ENCODE results near the gene MKX.

The MKX gene

GRCh38 chr10:27746397-27747095, 927 bp upstream of the MKX start:
- H3K27me3 Mint-ChIP-seq (ENCODE audit: low read depth) = peaks cover 69% of the 10 kb centered on the region
- no peak for DNase-seq (ENCODE audit: low spot score)
- H3K9me3 Mint-ChIP-seq = no peaks in the 10 kb centered on the region
- no peaks in the 10 kb centered on the region for H3K36me3 Mint-ChIP-seq (ENCODE audit: low read depth)
- peak overlapping the region; percentile 26 for H3K4me3 Mint-ChIP-seq
- H3K4me1 Mint-ChIP-seq (ENCODE audit: low read depth) = peaks cover 17% of the 10 kb centered on the region
- H3K27ac Mint-ChIP-seq = no peak overlapping the region

GRCh38 chr10:27744802-27745731, 552 bp downstream of the MKX start:
- H3K9me3 Mint-ChIP-seq = no peaks in the 10 kb centered on the region
- H3K27me3 Mint-ChIP-seq (ENCODE audit: low read depth) = peaks cover 74% of the 10 kb centered on the region
- H3K36me3 Mint-ChIP-seq (ENCODE audit: low read depth) = no peaks in the 10 kb centered on the region
- peak overlapping the region; percentile 6 for H3K27ac Mint-ChIP-seq
- peak overlapping the region; percentile 55 for H3K4me3 Mint-ChIP-seq
- no peak for DNase-seq (ENCODE audit: low spot score)
- peaks cover 18% of the 10 kb centered on the region for H3K4me1 Mint-ChIP-seq (ENCODE audit: low read depth)

GRCh38 chr10:27743877-27744801, 1.5 kb downstream of the MKX start:
- Mint-ChIP-seq H3K36me3 (ENCODE audit: low read depth) (no peaks in the 10 kb centered on the region), H3K27me3 (ENCODE audit: low read depth) (peaks cover 70% of the 10 kb centered on the region), H3K27ac (peak overlapping the region; percentile 6), H3K9me3 (no peaks in the 10 kb centered on the region), H3K4me1 (ENCODE audit: low read depth) (peaks cover 18% of the 10 kb centered on the region), H3K4me3 (peak overlapping the region; percentile 66)
- no peak for DNase-seq (ENCODE audit: low spot score)

GRCh38 chr10:27743012-27743876, 2.4 kb downstream of the MKX start:
- no peak for DNase-seq (ENCODE audit: low spot score)
- H3K27ac Mint-ChIP-seq = no peak overlapping the region
- H3K4me3 Mint-ChIP-seq = peak overlapping the region; percentile 66
- H3K27me3 Mint-ChIP-seq (ENCODE audit: low read depth) = peaks cover 70% of the 10 kb centered on the region
- peaks cover 18% of the 10 kb centered on the region for H3K4me1 Mint-ChIP-seq (ENCODE audit: low read depth)
- no peaks in the 10 kb centered on the region for H3K9me3 Mint-ChIP-seq
- no peaks in the 10 kb centered on the region for H3K36me3 Mint-ChIP-seq (ENCODE audit: low read depth)

GRCh38 chr10:27742195-27743011, 3.2 kb downstream of the MKX start:
- Mint-ChIP-seq H3K9me3 (no peaks in the 10 kb centered on the region), H3K36me3 (ENCODE audit: low read depth) (no peaks in the 10 kb centered on the region), H3K27me3 (ENCODE audit: low read depth) (peaks cover 74% of the 10 kb centered on the region), H3K27ac (no peak overlapping the region), H3K4me3 (peak overlapping the region; percentile 68), H3K4me1 (ENCODE audit: low read depth) (peaks cover 18% of the 10 kb centered on the region)
- peak; percentile 85 for DNase-seq (ENCODE audit: low spot score)

- no peak for DNase-seq (ENCODE audit: low spot score)
- H3K4me1 Mint-ChIP-seq (ENCODE audit: low read depth) = peaks cover 18% of the 10 kb centered on the region
- no peak overlapping the region for H3K27ac Mint-ChIP-seq
- no peaks in the 10 kb centered on the region for H3K9me3 Mint-ChIP-seq
- H3K36me3 Mint-ChIP-seq (ENCODE audit: low read depth) = no peaks in the 10 kb centered on the region
- H3K4me3 Mint-ChIP-seq = peak overlapping the region; percentile 68
- H3K27me3 Mint-ChIP-seq (ENCODE audit: low read depth) = peaks cover 72% of the 10 kb centered on the region
Measured at GRCh38 chr10:27741173-27742091, 4.2 kb downstream of the MKX start.

- H3K27me3 Mint-ChIP-seq (ENCODE audit: low read depth) = peaks cover 58% of the 10 kb centered on the region
- H3K9me3 Mint-ChIP-seq = no peaks in the 10 kb centered on the region
- H3K4me1 Mint-ChIP-seq (ENCODE audit: low read depth) = no peaks in the 10 kb centered on the region
- no peak for DNase-seq (ENCODE audit: low spot score)
- no peaks in the 10 kb centered on the region for H3K36me3 Mint-ChIP-seq (ENCODE audit: low read depth)
- no peak overlapping the region for H3K27ac Mint-ChIP-seq
- H3K4me3 Mint-ChIP-seq = no peak overlapping the region
Measured at GRCh38 chr10:27736396-27736795, 9.2 kb downstream of the MKX start.

- Mint-ChIP-seq H3K27ac (no peak overlapping the region), H3K4me3 (no peak overlapping the region), H3K4me1 (ENCODE audit: low read depth) (no peaks in the 10 kb centered on the region), H3K27me3 (ENCODE audit: low read depth) (peaks cover 28% of the 10 kb centered on the region), H3K36me3 (ENCODE audit: low read depth) (no peaks in the 10 kb centered on the region), H3K9me3 (no peaks in the 10 kb centered on the region)
- no peak for DNase-seq (ENCODE audit: low spot score)
Measured at GRCh38 chr10:27730041-27730440, 15.6 kb downstream of the MKX start.

GRCh38 chr10:27728338-27728737, 17.3 kb downstream of the MKX start:
- Mint-ChIP-seq H3K36me3 (ENCODE audit: low read depth) (no peaks in the 10 kb centered on the region), H3K4me1 (ENCODE audit: low read depth) (no peaks in the 10 kb centered on the region), H3K27ac (no peak overlapping the region), H3K27me3 (ENCODE audit: low read depth) (peaks cover 29% of the 10 kb centered on the region), H3K4me3 (no peak overlapping the region), H3K9me3 (no peaks in the 10 kb centered on the region)
- no peak for DNase-seq (ENCODE audit: low spot score)

GRCh38 chr10:27724287-27724686, 21.3 kb downstream of the MKX start:
- H3K4me1 Mint-ChIP-seq (ENCODE audit: low read depth) = no peaks in the 10 kb centered on the region
- no peak for DNase-seq (ENCODE audit: low spot score)
- no peaks in the 10 kb centered on the region for H3K9me3 Mint-ChIP-seq
- peaks cover 30% of the 10 kb centered on the region for H3K27me3 Mint-ChIP-seq (ENCODE audit: low read depth)
- no peak overlapping the region for H3K4me3 Mint-ChIP-seq
- H3K36me3 Mint-ChIP-seq (ENCODE audit: low read depth) = no peaks in the 10 kb centered on the region
- H3K27ac Mint-ChIP-seq = no peak overlapping the region

- H3K36me3 Mint-ChIP-seq (ENCODE audit: low read depth) = no peaks in the 10 kb centered on the region
Measured at GRCh38 chr10:27723436-27723835, 22.2 kb downstream of the MKX start.

More at GRCh38 chr10:27723436-27723835, 22.2 kb downstream of the MKX start:
- H3K27ac Mint-ChIP-seq = no peak overlapping the region
- H3K9me3 Mint-ChIP-seq = no peaks in the 10 kb centered on the region
- peaks cover 30% of the 10 kb centered on the region for H3K27me3 Mint-ChIP-seq (ENCODE audit: low read depth)
- no peak for DNase-seq (ENCODE audit: low spot score)
- no peaks in the 10 kb centered on the region for H3K4me1 Mint-ChIP-seq (ENCODE audit: low read depth)
- H3K4me3 Mint-ChIP-seq = no peak overlapping the region
